ENCODE data around the gene SSBP2. TPM values are rescaled to one million over a fixed set of nuclear protein-coding genes. Genes with fewer than 3 reads are reported as not detected.

SSBP2 gene
- total RNA-seq, 2 donors from 2014 or later: 23.7 to 75.0 TPM

DNA sequence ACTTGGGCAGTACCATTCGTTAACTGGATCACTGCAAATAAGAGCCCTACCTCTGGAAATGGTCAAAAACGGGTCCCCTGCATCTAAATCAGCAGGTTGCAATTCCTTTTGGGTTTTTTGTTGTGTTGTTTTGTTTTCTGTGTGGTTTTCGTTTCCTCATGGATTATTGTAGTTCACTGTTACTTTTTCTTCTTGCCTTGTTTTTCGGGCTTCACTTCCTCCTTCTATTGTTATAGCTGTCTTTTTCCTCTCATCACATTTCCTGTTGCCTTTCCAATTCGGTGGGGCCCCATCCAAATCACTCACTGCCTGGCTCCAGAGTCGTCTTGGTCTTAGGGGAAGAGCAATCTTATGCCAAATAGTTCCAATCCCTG lies 8.7 kb upstream of the SSBP2 start:
- ATAC-seq (ENCODE audit: insufficient number of reproducible peaks, low FRiP score, low read depth) (no peak), DNase-seq (ENCODE audit: low spot score) (no peak)
- TF ChIP-seq, protein P1, sequence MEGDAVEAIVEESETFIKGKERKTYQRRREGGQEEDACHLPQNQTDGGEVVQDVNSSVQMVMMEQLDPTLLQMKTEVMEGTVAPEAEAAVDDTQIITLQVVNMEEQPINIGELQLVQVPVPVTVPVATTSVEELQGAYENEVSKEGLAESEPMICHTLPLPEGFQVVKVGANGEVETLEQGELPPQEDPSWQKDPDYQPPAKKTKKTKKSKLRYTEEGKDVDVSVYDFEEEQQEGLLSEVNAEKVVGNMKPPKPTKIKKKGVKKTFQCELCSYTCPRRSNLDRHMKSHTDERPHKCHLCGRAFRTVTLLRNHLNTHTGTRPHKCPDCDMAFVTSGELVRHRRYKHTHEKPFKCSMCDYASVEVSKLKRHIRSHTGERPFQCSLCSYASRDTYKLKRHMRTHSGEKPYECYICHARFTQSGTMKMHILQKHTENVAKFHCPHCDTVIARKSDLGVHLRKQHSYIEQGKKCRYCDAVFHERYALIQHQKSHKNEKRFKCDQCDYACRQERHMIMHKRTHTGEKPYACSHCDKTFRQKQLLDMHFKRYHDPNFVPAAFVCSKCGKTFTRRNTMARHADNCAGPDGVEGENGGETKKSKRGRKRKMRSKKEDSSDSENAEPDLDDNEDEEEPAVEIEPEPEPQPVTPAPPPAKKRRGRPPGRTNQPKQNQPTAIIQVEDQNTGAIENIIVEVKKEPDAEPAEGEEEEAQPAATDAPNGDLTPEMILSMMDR (IDR thresholded peaks at IDR 0.05): no peak
- no peak overlapping the region for H3K4me3 ChIP-seq
- H3K4me1 ChIP-seq (ENCODE audit: control insufficient read depth in 1 of 2, low read depth in 2 of 2): peaks cover 14 to 26% of the 10 kb centered on the region in 2 donors
- H3K36me3 ChIP-seq: no peaks in the 10 kb centered on the region
- peak overlapping the region in 1 of 2 donors; percentile 15 for H3K27ac ChIP-seq
- H3K27me3 ChIP-seq (replicated peaks; ENCODE audit: insufficient read depth): no peaks in the 10 kb centered on the region
- H3K9me3 ChIP-seq: no peaks in the 10 kb centered on the region

DNA sequence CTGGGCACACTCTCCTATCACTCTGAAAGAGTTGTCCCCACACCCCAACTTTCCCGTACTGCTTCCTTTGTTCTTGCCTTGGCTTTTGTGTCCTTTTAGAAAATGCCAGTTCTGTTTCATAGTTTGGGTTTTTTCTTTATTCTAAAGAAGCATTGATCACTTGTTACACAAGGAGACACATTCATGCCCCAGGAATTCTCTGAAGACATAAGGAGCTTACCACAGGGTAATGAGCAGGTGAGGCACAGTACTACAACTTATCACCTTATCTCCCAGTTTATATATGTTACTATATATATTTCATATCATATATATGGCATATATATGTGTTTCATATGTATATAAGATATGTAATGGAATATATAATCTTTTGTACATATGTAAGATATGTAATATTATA lies 6.5 kb upstream of the SSBP2 start:
- H3K9me3 ChIP-seq: no peaks in the 10 kb centered on the region
- TF ChIP-seq, protein P1 (IDR thresholded peaks at IDR 0.05): no peak
- H3K27ac ChIP-seq: no peak overlapping the region
- H3K27me3 ChIP-seq (replicated peaks; ENCODE audit: insufficient read depth): no peaks in the 10 kb centered on the region
- ATAC-seq (ENCODE audit: insufficient number of reproducible peaks, low FRiP score, low read depth) (no peak), DNase-seq (ENCODE audit: low spot score) (no peak)
- no peaks in the 10 kb centered on the region for H3K36me3 ChIP-seq
- H3K4me3 ChIP-seq: no peak overlapping the region
- peaks cover 15 to 33% of the 10 kb centered on the region in 2 donors for H3K4me1 ChIP-seq (ENCODE audit: control insufficient read depth in 1 of 2, low read depth in 2 of 2)

DNA sequence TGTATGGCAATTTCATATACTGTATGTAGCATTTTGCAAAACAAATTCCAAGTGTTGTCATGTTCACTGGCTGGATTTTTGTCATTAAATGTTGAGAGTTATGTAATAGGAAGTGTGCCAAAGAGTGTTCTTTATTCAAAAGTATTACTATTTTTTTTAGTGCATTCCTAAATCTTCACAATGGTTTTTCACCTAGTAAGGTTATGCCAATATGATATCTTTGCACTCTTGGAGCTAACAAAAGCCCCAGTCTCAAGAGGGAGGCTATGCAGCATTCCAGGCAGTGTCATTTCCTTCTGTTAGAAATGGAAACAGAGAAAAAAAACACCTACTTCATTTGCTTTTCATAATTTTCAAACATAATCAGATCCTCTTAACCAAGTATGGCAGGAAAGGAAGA lies 5.1 kb upstream of the SSBP2 start:
- DNase-seq (ENCODE audit: low spot score) (no peak), ATAC-seq (ENCODE audit: insufficient number of reproducible peaks, low FRiP score, low read depth) (no peak)
- TF ChIP-seq, protein P1 (IDR thresholded peaks at IDR 0.05): no peak
- peak overlapping the region; percentile 76 to 80 for H3K27ac ChIP-seq
- no peak overlapping the region for H3K4me3 ChIP-seq
- no peaks in the 10 kb centered on the region for H3K27me3 ChIP-seq (replicated peaks; ENCODE audit: insufficient read depth)
- H3K4me1 ChIP-seq (ENCODE audit: control insufficient read depth in 1 of 2, low read depth in 2 of 2): peaks cover 19 to 41% of the 10 kb centered on the region in 2 donors
- no peaks in the 10 kb centered on the region for H3K36me3 ChIP-seq
- no peaks in the 10 kb centered on the region for H3K9me3 ChIP-seq

DNA sequence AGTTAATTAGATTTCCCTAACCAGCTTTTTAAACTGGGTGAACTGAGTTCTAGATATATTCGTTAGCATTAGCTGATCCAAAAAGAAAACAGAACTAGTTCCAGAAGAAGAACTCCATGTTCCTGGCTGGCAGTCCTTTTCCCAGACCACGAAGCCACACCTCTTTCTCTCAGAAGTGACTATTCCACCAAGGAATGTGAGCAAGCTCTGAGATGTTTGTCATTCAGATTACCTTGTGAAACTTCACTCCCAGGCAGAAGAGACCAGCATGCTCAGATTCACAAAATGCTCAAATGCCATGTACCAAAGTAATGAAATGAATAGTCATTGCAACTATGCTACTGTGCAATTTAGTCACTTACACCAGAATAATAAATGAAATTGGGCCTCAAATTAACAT lies 4.4 kb upstream of the SSBP2 start:
- DNase-seq (ENCODE audit: low spot score) (no peak), ATAC-seq (ENCODE audit: insufficient number of reproducible peaks, low FRiP score, low read depth) (peak; percentile 74)
- H3K27me3 ChIP-seq (replicated peaks; ENCODE audit: insufficient read depth): no peaks in the 10 kb centered on the region
- TF ChIP-seq, protein P1 (IDR thresholded peaks at IDR 0.05): no peak
- no peaks in the 10 kb centered on the region for H3K9me3 ChIP-seq
- H3K27ac ChIP-seq: peak overlapping the region; percentile 76 to 80
- peaks cover 19 to 41% of the 10 kb centered on the region in 2 donors for H3K4me1 ChIP-seq (ENCODE audit: control insufficient read depth in 1 of 2, low read depth in 2 of 2)
- H3K36me3 ChIP-seq: no peaks in the 10 kb centered on the region
- H3K4me3 ChIP-seq: peak overlapping the region; percentile 38

DNA sequence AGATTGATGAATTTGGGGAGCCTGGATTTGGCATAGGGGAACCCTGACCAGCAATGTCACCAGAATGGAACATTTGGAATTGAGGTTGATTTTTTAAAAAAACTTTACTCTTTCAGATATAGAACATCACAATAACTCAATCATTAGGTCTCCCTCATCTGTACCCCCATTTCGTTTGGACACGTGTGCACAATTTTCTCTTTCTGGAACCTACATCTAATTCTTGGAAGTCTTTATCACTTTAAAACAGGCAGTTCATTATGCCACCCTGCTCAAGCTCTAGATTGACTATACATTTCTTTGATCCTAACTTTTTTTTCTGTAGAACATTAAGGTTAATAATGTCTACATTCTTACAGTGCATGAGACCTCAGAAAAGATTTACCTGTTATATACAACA lies 3.7 kb upstream of the SSBP2 start:
- H3K4me1 ChIP-seq (ENCODE audit: control insufficient read depth in 1 of 2, low read depth in 2 of 2): peaks cover 19 to 41% of the 10 kb centered on the region in 2 donors
- H3K9me3 ChIP-seq: no peaks in the 10 kb centered on the region
- ATAC-seq (ENCODE audit: insufficient number of reproducible peaks, low FRiP score, low read depth) (no peak), DNase-seq (ENCODE audit: low spot score) (no peak)
- TF ChIP-seq, protein P1 (IDR thresholded peaks at IDR 0.05): no peak
- H3K27me3 ChIP-seq (replicated peaks; ENCODE audit: insufficient read depth): no peaks in the 10 kb centered on the region
- H3K36me3 ChIP-seq: no peaks in the 10 kb centered on the region
- no peak overlapping the region for H3K4me3 ChIP-seq
- peak overlapping the region; percentile 76 to 80 for H3K27ac ChIP-seq

All from thoracic aorta (tissue), 2 donors.